Measurements from ENCODE around the gene UBC.
"Not testable (repeated sequence)": the region's sequence is repeated elsewhere in the genome, so short reads cannot be mapped to it uniquely, and the experiment has no call there.

Gene UBC

GRCh38 chr12:124884587-124885438 is 29.6 kb downstream of the UBC start:
- DNase-seq (ENCODE audit: low read depth) = no peak

GRCh38 chr12:124883263-124884130 is 31.0 kb downstream of the UBC start:
- DNase-seq (ENCODE audit: low read depth) = no peak

GRCh38 chr12:124881123-124881522 is 33.3 kb downstream of the UBC start:
- DNase-seq (ENCODE audit: low read depth) = no peak

- not testable (repeated sequence) for DNase-seq (ENCODE audit: low read depth)
Measured at GRCh38 chr12:124880335-124880734, 34.1 kb downstream of the UBC start.

- no peak for DNase-seq (ENCODE audit: low read depth)
Measured at GRCh38 chr12:124878795-124879516, 35.5 kb downstream of the UBC start.

GRCh38 chr12:124877423-124877822 is 37.0 kb downstream of the UBC start:
- DNase-seq (ENCODE audit: low read depth) = no peak

GRCh38 chr12:124876171-124876570 is 38.3 kb downstream of the UBC start:
- no peak for DNase-seq (ENCODE audit: low read depth)

GRCh38 chr12:124875803-124876132 is 38.7 kb downstream of the UBC start:
- DNase-seq (ENCODE audit: low read depth) = no peak

- DNase-seq (ENCODE audit: low read depth) = no peak
Measured at GRCh38 chr12:124874988-124875802, 39.3 kb downstream of the UBC start.

- no peak for DNase-seq (ENCODE audit: low read depth)
Measured at GRCh38 chr12:124874188-124874587, 40.3 kb downstream of the UBC start.

GRCh38 chr12:124872068-124872719 is 42.3 kb downstream of the UBC start:
- no peak for DNase-seq (ENCODE audit: low read depth)

- DNase-seq (ENCODE audit: low read depth) = no peak
Measured at GRCh38 chr12:124871297-124871696, 43.2 kb downstream of the UBC start.

- DNase-seq (ENCODE audit: low read depth) = no peak
Measured at GRCh38 chr12:124870515-124870914, 43.9 kb downstream of the UBC start.

GRCh38 chr12:124869059-124869665 is 45.3 kb downstream of the UBC start:
- DNase-seq (ENCODE audit: low read depth) = no peak

- no peak for DNase-seq (ENCODE audit: low read depth)
Measured at GRCh38 chr12:124868252-124869058, 46.0 kb downstream of the UBC start.

GRCh38 chr12:124867401-124867930 is 47.0 kb downstream of the UBC start:
- DNase-seq (ENCODE audit: low read depth) = no peak

- no peak for DNase-seq (ENCODE audit: low read depth)
Measured at GRCh38 chr12:124866883-124867400, 47.5 kb downstream of the UBC start.

GRCh38 chr12:124866195-124866882 is 48.1 kb downstream of the UBC start:
- DNase-seq (ENCODE audit: low read depth) = no peak

- DNase-seq (ENCODE audit: low read depth) = no peak
Measured at GRCh38 chr12:124865728-124866127, 48.7 kb downstream of the UBC start.
